Measurements from ENCODE around the gene SLC27A3.

- TF ChIP-seq MYC (IDR thresholded peaks at IDR 0.05; ENCODE audit: low read depth, low read length) (no peak), CTCF (IDR thresholded peaks at IDR 0.05; ENCODE audit: low read depth, low read length) (no peak), POLR2A (IDR thresholded peaks at IDR 0.05; ENCODE audit: extremely low read depth, insufficient read length) (no peak)
Observed at GRCh38 chr1:153734396-153735089, 40.7 kb upstream of the SLC27A3 start.
